Measurements from ENCODE around the gene HOXD9. TPM values are rescaled to one million over a fixed set of nuclear protein-coding genes. Genes with fewer than 3 reads are reported as not detected.

The HOXD9 gene
- total RNA-seq, 4 donors from 2014 or later: 3.8 to 78.1 (median 46.4) TPM

DNA sequence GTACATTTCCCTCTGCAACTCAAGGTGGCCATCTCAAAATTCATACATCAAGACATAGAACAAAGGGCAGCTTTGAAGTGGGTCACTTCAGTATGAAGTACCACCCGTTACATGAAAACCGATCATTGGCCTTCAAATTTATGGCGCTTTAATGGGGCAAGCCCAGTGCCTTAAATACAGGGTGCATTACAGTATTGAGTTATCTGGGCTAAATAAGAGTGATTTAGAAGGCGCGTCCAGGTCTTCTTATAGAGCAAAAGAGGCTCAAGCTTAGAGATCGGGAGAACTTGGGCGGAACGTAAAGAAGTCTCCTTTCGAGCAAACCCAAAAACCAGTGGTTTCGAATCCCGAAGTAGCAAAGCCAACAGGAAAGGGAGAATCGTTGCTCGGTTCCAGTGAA lies 41.7 kb downstream of the HOXD9 start:
- Histone ChIP-seq H3K4me1 (no peaks in the 10 kb centered on the region), H3K27ac (peak overlapping the region in 1 of 2 donors; percentile 72), H3K9me3 (no peaks in the 10 kb centered on the region), H3K36me3 (no peaks in the 10 kb centered on the region), H3K27me3 (no peaks in the 10 kb centered on the region), H3K4me3 (no peak overlapping the region)
- TF ChIP-seq, protein P1, sequence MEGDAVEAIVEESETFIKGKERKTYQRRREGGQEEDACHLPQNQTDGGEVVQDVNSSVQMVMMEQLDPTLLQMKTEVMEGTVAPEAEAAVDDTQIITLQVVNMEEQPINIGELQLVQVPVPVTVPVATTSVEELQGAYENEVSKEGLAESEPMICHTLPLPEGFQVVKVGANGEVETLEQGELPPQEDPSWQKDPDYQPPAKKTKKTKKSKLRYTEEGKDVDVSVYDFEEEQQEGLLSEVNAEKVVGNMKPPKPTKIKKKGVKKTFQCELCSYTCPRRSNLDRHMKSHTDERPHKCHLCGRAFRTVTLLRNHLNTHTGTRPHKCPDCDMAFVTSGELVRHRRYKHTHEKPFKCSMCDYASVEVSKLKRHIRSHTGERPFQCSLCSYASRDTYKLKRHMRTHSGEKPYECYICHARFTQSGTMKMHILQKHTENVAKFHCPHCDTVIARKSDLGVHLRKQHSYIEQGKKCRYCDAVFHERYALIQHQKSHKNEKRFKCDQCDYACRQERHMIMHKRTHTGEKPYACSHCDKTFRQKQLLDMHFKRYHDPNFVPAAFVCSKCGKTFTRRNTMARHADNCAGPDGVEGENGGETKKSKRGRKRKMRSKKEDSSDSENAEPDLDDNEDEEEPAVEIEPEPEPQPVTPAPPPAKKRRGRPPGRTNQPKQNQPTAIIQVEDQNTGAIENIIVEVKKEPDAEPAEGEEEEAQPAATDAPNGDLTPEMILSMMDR (IDR thresholded peaks at IDR 0.05): no peak
- TF ChIP-seq POLR2A (IDR thresholded peaks at IDR 0.05): no peak
- intact Hi-C loops (cut with DNase I; ENCODE audit: low total_unique reads): no loop called here
- no peak for DNase-seq

DNA sequence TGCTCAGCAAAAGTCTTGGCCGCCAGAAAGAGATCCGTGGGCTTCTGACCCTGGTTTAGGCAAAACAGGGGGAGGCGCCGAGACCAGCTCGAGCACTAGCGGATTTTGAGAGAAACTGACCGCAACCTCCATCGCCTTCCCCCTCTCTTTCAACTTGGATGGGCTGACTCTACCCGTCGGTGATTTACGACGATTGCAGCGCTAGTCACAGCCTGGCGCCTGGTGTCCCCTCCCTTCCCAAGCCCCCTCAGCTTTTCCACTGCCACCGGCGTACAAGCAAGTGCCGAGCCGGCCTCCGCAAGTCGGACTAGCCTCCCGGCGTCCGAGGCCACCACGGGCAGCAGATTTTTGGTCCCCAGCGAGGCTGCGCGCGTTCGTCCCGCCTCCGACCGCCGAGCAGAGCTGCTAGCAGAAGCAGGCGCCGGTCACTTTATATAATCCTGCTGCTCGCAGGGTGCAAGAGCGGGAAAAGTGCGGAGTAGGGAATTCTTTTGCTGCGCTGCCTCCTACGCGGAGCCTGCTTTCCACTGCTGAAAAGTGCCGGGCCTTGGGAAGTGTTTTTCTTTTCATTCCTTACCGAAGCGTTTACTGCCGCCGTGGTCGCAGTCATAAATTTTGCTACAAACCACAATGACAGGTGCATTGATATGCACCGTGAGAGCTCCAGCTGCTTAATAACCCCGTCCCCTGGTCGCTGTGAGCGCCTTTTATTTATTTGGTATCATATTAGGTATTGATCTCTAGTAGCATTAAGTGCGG lies 42.3 kb downstream of the HOXD9 start:
- peak overlapping the region; percentile 42 to 72 for H3K27ac ChIP-seq
- no peaks in the 10 kb centered on the region for H3K27me3 ChIP-seq
- H3K9me3 ChIP-seq: no peaks in the 10 kb centered on the region
- H3K36me3 ChIP-seq: no peaks in the 10 kb centered on the region
- H3K4me1 ChIP-seq: no peaks in the 10 kb centered on the region
- DNase-seq: no peak
- intact Hi-C loops (cut with DNase I; ENCODE audit: low total_unique reads): no loop called here
- TF ChIP-seq, protein P1 (IDR thresholded peaks at IDR 0.05): no peak
- no peak for TF ChIP-seq POLR2A (IDR thresholded peaks at IDR 0.05)
- H3K4me3 ChIP-seq: peak overlapping the region; percentile 8 to 11

DNA sequence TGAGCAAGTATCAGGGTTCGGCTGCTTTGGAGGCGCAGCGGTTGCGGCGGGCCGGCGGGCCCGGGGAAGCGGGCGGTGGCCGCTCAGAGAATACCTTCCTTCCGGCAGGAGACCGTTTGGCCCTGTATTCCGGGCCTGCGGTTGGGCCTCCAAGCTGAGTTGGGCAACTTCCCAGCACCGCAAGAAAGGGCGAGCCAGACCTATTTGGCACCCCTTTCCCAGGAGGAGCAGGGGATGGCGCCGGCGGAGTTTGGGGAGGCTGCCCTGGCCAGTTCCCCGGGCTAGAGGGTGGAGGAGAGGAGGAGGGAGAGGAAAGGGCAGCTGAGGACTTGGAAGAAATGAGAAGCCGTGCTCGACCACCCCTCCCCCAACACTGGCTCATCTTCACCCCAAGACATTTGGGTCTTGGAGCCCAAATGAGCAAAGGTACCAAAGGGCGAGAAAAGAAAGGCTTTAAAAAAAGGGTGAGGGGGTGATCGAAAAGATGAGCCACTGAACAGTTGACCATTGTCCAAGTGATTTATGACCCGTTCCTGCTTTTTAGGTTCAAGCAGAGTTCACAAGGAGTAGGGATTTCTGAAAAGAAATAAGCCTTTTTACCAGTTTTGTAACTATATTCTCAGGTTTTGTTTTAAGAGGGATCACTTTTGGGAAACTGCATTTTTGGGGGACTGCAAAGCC lies 43.0 kb downstream of the HOXD9 start:
- TF ChIP-seq, protein P1 (IDR thresholded peaks at IDR 0.05): no peak
- TF ChIP-seq POLR2A (IDR thresholded peaks at IDR 0.05): no peak
- peak in 1 of 2 donors; percentile 60 for DNase-seq
- Histone ChIP-seq H3K27ac (peak overlapping the region; percentile 42 to 72), H3K36me3 (no peaks in the 10 kb centered on the region), H3K9me3 (no peaks in the 10 kb centered on the region), H3K4me3 (peak overlapping the region; percentile 8 to 11), H3K27me3 (no peaks in the 10 kb centered on the region), H3K4me1 (no peaks in the 10 kb centered on the region)
- intact Hi-C loops (cut with DNase I; ENCODE audit: low total_unique reads): no loop called here

DNA sequence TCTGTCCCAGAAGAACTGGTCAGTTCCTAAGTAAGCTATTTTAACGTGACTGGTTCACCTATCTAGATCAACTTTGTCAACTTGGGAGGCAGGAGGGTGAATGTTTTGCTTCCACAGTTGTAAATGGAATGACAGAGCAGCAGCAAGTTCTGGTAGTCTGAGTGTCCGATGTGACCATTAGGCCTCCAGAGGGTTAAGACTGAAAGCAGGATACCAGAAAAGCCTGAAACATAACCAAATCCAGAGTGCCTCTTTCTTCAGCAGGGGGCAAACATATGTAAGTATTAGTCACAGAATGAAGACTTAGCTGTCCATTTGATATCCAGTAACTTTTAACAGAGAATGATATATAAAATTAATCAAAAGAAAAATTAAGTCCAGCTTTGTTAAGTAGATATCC lies 43.8 kb downstream of the HOXD9 start:
- intact Hi-C loops (cut with DNase I; ENCODE audit: low total_unique reads): no loop called here
- Histone ChIP-seq H3K4me3 (no peak overlapping the region), H3K36me3 (no peaks in the 10 kb centered on the region), H3K27ac (peak overlapping the region; percentile 42 to 72), H3K27me3 (no peaks in the 10 kb centered on the region), H3K4me1 (no peaks in the 10 kb centered on the region), H3K9me3 (no peaks in the 10 kb centered on the region)
- no peak for TF ChIP-seq POLR2A (IDR thresholded peaks at IDR 0.05)
- TF ChIP-seq, protein P1 (IDR thresholded peaks at IDR 0.05): no peak
- no peak for DNase-seq

DNA sequence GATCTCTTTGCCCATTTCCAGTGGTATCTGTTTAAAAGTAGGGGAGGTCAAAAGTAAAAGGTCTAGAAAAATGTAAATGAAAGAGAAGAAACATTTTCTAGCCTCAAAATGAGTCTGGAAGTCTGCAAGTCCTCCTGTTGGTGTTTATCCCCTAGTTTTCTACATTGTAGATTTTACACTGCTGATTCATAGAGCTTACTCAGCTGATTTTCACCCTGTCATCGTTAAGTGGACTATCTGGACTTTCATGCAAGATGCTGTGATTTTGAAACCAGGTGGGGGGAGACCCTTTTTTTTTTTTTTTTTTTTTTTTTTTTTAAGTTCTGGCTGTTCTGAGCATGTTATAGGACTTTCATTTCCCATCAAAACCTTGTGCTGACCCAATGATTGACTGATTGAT lies 44.9 kb downstream of the HOXD9 start:
- Histone ChIP-seq H3K27me3 (no peaks in the 10 kb centered on the region), H3K27ac (no peak overlapping the region), H3K4me1 (no peaks in the 10 kb centered on the region), H3K9me3 (no peaks in the 10 kb centered on the region), H3K36me3 (no peaks in the 10 kb centered on the region), H3K4me3 (no peak overlapping the region)
- intact Hi-C loops (cut with DNase I; ENCODE audit: low total_unique reads): no loop called here
- no peak for DNase-seq
- no peak for TF ChIP-seq POLR2A (IDR thresholded peaks at IDR 0.05)
- TF ChIP-seq, protein P1 (IDR thresholded peaks at IDR 0.05): no peak
